Activated T-helper 1 cell treated with Interleukin-2 at 50 U/mL for 16 hours (primary cell): Measurements from ENCODE around the gene TBC1D16.
"Not testable (repeated sequence)": the region's sequence is repeated elsewhere in the genome, so short reads cannot be mapped to it uniquely, and the experiment has no call there.

ENCODE experiments used
- DNase-seq: peaks from one replicate; pipeline ENCODE4 v3.0.0-alpha.2; 2020; ENCODE audit warnings: low read depth

The TBC1D16 gene

GRCh38 chr17:80050706-80051105, 15.0 kb upstream of the TBC1D16 start:
- DNase-seq, result no peak

DNA sequence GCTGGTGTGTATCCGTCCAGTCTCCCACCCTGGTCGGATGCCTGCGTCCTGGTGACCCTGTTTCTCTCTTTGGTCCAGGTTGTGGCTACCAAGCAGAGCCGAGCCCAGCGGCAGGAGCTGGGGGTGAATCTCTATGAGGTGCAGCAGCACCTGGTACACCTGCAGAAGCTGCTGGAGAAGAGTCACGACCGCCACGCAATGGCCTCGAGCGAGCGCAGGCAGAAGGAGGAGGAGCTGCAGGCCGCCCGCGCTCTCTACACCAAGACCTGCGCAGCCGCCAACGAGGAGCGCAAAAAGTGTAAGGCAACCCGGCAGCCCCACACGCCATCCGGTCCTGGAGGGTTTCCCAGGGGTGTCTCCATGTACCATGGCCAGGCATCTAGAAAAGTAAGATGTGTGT, 14.3 kb upstream of the TBC1D16 start:
- no peak for DNase-seq

DNA sequence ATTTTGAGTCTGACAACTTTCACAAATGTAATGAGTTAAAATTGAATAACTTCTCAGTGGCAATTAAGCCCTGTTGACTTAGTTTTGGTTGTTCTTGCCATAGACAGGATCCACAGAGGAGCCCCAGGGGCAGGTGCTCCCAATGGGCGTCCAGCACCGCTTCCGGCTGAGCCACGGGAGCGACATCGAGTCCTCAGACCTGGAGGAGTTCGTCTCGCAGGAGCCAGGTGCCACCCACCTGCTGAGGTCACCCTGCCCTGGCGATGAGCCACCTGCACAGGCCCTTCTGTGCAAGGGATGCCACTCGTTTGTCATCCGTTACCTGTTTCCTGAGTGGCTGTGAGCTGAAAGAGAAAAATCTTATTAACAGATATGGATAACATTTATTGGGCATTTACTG, 11.5 kb upstream of the TBC1D16 start:
- DNase-seq, result no peak

DNA sequence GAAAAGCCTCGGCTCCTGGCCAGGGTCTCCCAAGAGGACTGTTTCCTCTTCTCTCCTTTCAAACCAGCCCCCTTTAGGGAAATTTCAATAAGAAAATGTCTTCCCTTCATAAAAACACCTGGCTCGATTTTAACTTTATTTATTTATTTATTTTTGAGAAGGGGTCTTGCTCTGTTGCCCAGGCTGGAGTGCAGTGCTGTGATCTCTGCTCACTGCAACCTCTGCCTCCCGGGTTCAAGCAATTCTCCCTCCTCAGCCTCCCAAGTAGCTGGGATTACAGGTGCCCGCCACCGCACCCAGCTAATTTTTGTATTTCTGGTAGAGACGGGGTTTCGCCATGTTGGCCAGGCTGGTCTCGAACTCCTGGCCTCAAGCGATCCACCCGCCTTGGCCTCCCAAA, 11.0 kb upstream of the TBC1D16 start:
- not testable (repeated sequence) for DNase-seq

DNA sequence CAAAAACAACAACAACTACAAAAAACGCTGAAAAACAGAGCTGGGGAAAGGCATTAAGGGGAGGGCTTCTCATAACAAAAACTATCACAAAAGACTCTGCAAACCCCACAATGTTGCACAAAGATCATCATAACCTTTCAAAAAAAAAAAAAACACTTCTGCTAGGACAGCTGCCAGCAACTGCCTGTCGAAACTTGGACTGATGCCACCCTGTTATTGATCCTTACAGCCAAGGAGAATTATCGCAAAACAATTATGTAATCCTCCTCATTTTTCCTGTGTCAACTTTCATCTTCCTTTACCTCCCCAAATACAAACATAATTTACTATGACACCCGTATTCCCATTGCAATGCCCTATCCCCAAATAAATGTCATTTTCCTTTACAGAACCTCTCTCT, 10.0 kb upstream of the TBC1D16 start:
- no peak for DNase-seq

DNA sequence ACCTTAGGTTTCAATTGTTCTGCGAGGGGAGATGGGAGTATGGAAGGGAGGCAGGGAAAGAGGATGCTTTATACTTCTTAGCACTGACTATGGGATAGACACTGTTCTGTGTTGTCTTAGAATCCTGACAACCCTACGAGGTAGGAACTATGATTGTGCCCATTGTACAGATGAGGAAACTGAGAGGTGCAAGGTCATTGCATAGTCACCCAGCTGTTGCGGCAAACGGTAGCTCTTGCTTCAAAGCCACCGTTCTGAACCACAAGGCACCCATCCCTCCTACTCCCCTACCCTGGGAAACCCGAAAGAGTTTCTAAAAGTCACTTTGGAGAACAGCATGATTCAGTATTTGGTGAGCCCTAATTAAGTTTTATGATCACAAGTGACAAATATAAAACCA, 8.3 kb upstream of the TBC1D16 start:
- DNase-seq, result no peak

DNA sequence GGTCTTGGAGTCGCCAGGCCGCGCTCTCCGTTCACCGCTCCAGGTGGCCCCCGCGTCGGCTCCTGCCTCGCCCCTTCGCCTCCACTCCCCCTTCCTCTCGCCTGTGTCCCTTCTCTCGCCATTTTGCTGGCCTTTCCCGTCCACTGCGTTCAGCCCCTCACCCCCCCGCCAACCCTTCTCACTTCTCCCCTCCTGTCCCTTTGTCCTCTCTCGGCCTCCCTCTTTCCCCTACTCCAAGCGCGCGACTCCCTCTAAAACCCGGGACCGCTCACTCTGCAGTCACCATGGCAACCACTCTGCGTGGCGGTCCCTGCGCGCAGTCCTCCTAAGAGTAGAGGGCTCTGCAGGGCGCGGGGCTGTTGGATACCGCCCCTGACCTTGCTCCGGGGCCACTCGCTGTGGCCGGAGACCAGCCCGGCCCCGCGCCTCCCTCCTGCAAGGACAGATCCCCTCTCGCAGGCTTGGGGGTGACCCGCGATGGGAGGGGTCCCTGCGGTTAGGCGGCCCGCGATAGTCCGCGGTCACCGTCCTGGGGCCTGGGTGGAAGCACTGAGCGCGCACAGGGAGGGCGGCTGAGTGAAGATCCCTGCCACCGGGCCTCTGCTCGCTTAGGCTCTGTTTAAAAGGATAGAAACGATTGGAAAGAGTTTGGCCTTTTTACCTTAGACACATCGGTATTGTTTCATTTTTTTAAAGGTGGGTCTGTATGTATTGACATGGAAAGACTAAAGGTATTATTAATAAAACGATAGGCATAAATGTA, 1.2 kb upstream of the TBC1D16 start:
- no peak for DNase-seq

DNA sequence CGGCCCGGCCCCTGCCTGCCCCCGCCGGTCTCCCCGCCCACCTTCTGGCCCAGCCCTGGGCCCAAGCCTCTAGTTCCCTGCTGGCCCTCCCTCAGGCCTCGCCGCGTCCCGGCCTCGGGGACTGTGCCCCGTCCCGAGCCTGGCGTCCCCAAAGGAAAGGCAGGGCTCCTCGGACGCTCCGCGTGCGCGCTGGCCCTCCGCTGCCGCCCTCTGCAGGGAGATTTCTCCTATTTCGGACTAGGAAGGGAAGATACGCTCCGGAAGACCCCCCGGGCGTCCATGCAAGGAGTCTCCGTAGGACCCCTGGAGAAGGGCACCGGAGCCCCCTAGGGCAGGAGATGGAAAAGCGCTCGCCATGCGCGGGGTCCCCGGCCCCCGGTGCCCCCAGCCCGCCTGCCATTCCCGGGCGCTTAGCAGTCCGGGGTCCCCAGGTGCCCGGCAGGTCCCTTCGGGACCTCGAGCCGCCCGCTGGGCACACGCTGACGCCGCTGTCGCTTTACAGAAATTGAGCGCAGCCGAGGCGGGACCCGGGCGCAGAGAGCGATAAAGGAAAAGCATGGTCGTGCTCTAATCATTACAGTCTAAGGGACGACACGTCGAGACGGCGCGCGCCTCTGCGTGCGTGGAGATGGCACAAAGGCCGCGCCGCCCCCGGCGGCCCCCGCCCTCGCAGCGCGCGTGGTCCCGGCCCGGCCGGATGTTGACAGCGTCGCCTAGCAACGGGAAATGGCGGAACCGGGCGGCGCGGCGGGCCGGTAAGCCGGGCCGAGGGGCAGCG, 454 bp upstream of the TBC1D16 start, which contains the start of gene CCDC40:
Gene CCDC40, plus strand, starts transcription at position 706 of the 778 bp plus-strand sequence. Its CDS starts 21 bp downstream, at position 727.
- peak; percentile 68 for DNase-seq

GRCh38 chr17:80034791-80035686, 633 bp downstream of the TBC1D16 start:
- DNase-seq, result peak; percentile 10

DNA sequence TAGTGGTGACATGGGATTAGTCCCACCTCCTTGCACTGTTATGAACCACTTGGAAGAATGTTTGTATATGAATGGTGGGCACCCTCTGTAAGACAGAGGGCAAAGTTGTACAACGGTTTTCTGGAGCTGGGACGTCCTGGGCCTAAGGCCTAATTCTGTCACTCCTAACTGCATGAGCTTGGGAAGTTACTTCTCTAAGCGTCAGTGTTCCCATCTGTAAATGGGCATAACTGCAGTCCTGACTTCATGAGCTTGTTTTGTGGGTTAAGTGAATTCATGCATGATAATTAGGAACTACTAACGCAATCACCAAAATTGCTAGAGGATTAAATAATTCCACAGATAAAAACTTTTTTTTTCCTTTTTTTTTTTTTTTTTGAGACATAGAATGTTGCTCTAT, 1.8 kb downstream of the TBC1D16 start:
- no peak for DNase-seq

GRCh38 chr17:80032614-80033171, 3.0 kb downstream of the TBC1D16 start:
- no peak for DNase-seq

DNA sequence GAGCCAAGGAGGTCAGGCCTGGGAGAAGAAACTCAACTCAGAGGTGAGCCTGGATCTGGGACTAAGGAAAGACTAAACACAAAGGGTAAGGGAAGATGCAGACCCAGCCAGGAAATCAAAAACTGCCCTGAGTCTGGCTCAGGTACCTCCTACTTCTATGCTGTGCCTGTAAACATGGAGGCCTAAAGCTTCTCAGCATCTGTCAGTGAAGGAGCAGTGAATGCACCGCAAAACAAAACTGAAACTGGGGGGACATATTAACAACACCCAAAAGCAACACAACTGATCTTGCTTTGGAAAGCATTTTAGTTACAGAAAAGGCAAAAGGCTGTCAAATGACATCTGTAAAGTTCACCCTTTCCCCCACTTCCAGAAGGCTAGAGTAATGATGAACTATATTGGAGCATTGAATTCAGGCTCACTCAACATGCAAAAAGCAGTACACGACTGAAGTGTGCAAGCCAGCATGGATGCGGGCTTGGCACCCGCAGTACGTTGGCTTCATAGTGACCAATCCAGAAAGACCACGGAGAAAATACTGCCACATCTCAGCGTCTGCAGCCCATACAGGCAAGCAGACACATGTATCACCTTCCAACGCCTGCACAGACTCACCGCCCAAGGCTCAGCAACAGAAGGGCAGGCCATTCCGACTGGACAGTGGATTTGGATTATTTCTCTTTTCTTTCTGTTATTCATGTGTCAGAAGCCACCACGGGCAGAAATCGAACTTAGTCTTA, 3.8 kb downstream of the TBC1D16 start:
- DNase-seq, result no peak

- no peak for DNase-seq
Observed at GRCh38 chr17:80030730-80031410, 4.8 kb downstream of the TBC1D16 start.

DNA sequence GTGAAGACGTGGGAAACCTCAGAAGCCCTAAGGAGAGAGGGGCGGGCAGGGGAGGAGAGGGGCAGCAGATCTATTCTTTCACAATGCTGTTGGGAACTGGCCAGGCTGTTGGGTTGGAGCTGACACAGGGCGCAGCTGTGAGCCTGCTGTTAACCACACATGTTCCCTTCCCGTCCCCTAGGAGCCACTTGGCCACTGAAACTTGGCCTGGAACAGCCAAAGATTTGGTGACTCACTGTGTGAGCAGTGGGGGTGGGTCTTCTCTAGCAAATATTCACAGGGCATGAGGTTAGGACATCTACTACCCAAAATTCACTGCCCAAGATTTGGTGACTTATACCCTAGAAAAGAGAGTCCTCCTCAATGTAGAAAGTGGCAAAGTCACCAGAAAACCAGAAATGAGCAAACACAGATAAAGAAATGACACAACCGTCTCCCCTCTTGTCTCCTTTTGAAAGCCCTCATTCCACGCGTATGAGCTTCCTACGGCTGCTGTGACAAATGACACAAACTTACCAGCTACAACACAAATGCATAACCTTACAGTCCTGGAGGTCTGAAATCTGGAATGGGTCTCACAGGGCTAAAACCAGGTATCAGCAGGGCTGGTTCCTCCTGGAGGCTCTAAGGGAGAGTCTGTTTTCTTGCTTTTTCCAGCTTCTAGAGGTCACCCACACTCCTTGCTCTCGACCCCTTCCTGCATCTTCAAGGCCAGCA, 6.3 kb downstream of the TBC1D16 start:
- DNase-seq, result no peak

DNA sequence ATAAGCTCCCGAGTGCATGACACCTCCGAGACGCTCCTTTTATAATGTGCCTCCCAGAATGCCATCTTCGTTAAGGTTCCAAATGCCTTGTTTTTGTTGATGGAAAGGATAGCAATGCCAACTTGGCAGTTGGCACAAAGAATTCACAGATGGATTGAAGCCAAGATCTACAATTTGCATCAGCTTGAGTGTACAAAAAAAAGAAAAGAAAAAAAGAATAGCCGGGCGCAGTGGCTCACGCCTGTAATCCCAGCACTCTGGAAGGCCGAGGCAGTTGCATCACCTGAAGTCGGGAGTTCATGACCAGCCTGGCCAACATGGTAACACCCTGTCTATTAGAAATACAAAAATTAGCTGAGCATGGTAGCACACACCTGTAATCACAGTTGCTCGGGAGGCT, 7.6 kb downstream of the TBC1D16 start:
- no peak for DNase-seq

GRCh38 chr17:80027043-80027435, 8.6 kb downstream of the TBC1D16 start:
- no peak for DNase-seq

GRCh38 chr17:80026359-80027042, 9.2 kb downstream of the TBC1D16 start:
- DNase-seq, result no peak

DNA sequence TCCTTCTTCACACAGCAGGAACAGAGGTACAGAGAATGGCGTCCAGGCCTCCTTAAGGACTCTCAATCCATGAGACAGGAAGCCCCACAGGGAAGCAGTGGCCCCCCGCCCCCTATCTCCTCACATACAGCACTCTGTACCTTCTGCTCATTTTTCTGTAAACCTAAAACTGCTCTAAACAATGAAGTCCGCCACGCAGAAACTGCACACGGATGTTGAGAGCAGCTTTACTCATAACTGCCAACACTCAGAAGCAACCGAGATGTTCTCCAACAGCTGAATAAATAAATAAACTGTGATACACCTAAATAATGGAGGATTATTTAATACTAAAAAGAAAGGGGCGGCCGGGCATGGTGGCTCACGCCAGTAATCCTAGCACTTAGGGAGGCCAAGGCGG, 9.9 kb downstream of the TBC1D16 start:
- DNase-seq, result no peak

- DNase-seq, result no peak
Observed at GRCh38 chr17:80025140-80025539, 10.5 kb downstream of the TBC1D16 start.
